Measurements from ENCODE around the gene FOXD3.
"Not testable (repeated sequence)": the region's sequence is repeated elsewhere in the genome, so short reads cannot be mapped to it uniquely, and the experiment has no call there.

FOXD3 gene

DNA sequence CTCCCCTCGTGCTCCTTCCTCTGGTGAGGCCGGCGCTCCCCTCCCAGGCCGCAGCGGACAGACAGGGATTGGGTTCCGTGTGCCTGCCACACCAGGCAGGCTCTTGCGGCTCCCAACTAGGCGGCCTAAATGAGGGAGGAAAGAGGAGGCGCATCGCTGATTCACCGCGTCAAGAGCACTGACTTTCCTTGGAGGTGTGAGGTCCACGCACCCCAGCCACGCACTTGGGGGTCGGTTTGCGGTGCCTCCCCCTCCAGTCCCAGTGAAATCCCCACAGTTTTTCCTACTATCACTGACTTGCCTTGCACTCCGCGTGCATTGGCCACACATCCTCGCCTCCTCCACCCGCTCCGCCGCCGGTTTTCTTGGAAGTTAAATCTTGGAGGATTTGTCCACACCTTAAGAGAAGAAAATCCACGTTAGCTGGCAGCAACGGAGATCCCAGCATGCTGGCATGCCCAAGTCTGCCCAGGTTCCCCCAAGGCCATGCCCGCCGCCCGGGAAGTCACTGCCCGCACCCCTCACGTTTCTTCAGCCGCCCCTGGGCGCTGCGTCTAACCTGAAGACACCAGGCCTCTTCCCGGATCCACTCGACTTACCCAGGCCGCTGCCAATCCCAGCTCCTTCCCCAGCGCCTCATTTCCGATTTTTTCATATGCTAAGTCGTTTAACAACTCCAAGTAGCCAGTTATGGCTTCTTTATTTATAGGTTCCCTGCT is 1.1 kb upstream of the FOXD3 start:
- no peak for DNase-seq (ENCODE audit: low spot score)

DNA sequence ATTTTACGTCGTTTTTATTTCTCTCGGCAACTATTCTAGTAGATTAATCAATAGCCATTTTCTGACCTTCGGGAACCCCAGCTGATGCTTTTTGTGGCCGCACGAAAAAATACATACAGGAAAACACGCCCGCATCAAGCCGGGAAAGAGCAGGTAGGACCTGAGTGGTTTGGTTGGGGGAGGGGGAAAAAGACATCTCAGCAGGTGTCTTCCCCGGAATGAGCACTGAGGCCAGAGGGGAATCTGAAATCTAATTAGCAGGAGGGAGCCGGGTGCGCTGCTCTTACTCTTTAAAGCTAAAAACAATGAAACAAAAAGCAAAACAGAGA is 618 bp upstream of the FOXD3 start:
- no peak for DNase-seq (ENCODE audit: low spot score)

DNA sequence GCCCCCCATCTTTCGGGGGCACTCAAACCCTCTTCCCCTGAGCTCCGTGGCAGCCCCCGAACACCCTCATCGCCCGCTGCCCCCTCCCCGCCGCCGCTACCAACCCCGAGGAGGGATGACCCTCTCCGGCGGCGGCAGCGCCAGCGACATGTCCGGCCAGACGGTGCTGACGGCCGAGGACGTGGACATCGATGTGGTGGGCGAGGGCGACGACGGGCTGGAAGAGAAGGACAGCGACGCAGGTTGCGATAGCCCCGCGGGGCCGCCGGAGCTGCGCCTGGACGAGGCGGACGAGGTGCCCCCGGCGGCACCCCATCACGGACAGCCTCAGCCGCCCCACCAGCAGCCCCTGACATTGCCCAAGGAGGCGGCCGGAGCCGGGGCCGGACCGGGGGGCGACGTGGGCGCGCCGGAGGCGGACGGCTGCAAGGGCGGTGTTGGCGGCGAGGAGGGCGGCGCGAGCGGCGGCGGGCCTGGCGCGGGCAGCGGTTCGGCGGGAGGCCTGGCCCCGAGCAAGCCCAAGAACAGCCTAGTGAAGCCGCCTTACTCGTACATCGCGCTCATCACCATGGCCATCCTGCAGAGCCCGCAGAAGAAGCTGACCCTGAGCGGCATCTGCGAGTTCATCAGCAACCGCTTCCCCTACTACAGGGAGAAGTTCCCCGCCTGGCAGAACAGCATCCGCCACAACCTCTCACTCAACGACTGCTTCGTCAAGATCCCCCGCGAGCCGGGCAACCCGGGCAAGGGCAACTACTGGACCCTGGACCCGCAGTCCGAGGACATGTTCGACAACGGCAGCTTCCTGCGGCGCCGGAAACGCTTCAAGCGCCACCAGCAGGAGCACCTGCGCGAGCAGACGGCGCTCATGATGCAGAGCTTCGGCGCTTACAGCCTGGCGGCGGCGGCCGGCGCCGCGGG is 837 bp downstream of the FOXD3 start:
- no peak for DNase-seq (ENCODE audit: low spot score)

GRCh38 chr1:63323865-63324778 is 1.8 kb downstream of the FOXD3 start:
- no peak for DNase-seq (ENCODE audit: low spot score)

GRCh38 chr1:63324779-63325119 is 2.4 kb downstream of the FOXD3 start:
- no peak for DNase-seq (ENCODE audit: low spot score)

DNA sequence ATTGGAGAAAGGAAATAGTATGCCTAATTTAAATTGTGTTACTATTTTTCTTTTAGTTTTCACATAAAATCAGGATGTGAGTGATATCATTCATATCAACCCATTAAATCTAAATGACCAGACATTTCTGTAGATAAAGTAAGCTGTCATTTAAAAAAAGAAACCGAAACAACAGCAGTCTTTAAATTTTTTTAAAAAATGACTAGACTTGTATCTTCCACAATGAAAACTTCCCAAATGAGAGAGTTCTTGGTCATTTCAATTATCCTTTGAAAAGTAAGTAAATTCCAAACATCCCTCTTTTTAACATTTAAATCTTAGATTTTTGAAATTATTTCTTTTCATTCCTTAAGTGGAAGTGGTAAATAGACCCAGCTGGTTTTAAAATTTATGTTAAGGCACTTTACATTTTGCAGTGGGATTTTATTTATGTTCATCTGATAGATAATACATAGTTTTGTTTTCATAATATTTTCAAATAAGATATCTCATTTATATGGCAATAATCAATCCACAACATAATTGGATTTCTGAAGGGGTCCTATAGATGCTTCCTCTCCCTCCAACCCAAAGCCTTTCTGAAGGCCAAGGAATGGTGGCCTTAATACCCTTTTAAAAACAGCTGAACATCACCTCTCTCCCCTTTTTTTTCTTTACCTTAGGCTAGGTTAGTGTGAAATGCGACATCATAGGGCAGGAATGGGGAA is 3.1 kb downstream of the FOXD3 start:
- no peak for DNase-seq (ENCODE audit: low spot score)

DNA sequence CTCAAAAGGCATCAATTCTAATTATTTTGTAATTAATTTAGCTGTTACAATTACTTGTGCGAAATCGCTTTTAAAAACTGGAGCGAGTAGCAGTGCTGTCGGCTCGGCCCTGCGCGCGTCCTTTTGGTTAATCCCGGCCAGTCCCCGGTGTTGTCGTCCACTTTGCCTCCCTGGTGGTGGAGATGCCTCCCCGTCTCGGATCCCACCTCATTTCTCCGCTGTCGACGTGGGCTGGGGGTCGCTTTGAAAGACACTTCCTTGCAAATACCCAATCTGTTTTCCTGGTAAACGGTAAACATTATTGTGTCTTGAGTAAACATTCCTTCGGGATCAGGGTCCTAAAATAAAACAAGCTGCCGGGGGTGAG is 3.7 kb downstream of the FOXD3 start:
- no peak for DNase-seq (ENCODE audit: low spot score)

- no peak for DNase-seq (ENCODE audit: low spot score)
These were observed 4.4 kb downstream of the FOXD3 start for GRCh38 chr1:63326473-63327380.

DNA sequence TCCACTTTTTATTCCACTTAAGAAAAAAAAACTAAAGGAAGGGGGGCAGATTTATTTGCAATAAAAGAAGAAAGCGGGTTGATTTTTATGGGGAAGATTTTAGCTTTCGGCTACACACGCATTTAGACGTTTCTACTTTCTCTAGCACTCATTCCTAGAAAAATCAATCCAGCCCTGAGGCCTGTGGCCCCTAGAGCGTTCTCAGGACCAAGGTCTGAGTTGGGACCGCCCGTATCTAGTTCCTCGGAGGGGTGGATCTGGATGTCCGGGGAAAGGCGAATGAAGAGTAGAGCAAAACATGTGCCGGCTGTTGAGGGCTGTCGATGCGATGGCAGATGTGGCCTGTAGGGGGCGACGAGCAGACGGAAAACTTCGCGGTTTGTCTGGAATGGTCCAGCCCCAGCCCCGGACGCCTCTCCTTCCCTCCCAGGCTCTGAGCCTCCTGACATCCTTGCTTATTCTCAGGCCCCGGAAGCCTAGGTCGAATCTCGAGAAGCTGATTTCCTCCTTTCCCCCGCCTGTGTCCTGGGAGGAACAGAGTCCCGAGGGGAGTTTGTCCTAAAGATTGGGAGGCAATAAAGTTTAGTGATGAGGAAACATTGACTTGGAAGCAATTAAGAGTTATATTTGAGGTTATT is 5.2 kb downstream of the FOXD3 start:
- DNase-seq (ENCODE audit: low spot score) = peak; percentile 75

GRCh38 chr1:63328122-63328521 is 5.8 kb downstream of the FOXD3 start:
- DNase-seq (ENCODE audit: low spot score) = no peak

- DNase-seq (ENCODE audit: low spot score) = no peak
These were observed 6.4 kb downstream of the FOXD3 start for GRCh38 chr1:63328781-63329180.

DNA sequence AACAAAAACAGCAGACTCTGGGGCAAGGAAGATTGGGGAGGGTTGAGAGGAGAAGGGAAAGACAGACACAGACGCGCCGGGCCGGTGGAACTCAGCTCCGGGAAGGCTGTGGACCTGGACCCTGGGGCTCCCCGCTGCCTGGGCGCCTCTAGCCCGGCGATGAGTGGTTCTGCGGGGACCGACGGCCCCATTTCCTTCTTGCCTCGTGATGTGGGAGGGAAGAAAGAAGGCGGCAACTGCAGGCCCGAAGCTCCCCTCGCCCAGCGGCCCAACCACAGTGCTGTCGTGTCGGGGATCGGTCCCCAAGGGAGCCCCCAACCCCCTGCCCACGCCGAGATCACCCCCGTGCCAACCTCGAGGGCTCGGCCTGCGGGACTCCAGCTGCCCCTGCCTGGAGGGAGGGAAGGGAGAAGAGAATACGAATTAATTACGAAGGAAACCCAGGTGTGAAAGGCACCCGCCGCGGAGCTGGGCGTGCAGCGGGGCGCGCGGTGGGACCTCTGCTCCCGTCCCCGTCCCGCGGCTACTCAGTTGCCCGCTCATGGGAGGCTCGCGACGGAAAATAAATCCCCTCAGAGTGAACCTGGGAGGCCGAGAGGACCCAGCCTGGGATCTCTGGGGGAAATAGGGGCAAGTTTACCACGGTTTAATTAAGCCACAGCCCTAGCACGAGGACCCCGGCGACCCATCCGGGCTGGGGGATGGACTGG is 7.4 kb downstream of the FOXD3 start:
- no peak for DNase-seq (ENCODE audit: low spot score)

DNA sequence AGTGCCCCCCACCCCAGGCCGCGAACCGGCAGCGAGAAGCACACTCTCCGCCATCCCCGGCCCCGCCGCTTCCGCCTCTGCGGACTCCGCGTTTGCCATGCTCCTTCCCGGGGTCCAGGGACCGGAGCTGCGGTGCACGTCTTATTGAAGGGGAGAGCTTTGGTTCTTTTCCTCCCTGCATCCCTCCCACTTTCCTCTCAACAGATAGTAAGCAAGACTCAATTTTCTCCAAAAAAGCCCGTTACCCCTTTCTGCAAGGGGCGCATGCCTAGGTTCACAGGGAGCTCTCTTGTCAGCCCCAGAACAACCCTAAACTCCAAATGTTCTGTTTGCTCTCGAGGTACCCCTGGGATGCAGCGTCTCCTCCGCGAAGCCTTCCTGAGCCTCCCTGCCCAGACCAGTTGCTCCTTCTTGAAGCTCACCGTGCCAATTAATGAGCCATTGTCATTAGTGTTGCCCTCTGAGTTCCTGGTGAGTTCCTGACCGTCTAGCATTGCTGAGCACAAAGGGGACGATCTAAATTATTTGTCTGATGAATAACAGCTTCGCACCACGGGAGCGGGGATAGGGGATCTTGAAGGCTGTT is 8.1 kb downstream of the FOXD3 start:
- no peak for DNase-seq (ENCODE audit: low spot score)

GRCh38 chr1:63342402-63342801 is 20.0 kb downstream of the FOXD3 start:
- DNase-seq (ENCODE audit: low spot score) = no peak

- DNase-seq (ENCODE audit: low spot score) = no peak
These were observed 21.6 kb downstream of the FOXD3 start for GRCh38 chr1:63343922-63344321.

DNA sequence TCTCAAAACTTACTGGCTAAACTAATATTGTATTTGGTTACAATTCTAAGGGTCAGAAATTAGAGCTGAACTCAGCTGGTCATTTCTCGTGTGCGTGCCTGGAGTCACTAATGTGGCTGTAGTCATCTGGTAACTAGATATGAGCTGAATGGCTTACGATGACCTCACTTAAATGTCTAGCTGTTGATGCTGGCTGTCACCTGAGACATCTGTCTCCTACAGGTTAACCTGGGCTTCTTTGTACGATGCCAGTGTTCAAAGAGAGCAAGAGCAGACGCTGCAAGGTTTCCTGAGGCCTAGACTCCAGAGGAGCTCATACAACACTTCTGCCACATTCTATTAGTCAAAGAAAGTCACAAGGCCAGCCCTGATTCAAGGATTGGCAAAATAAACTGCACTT is 28.0 kb downstream of the FOXD3 start:
- DNase-seq (ENCODE audit: low spot score) = no peak

GRCh38 chr1:63352736-63353135 is 30.4 kb downstream of the FOXD3 start:
- no peak for DNase-seq (ENCODE audit: low spot score)

- DNase-seq (ENCODE audit: low spot score) = not testable (repeated sequence)
These were observed 33.9 kb downstream of the FOXD3 start for GRCh38 chr1:63356234-63356633.

DNA sequence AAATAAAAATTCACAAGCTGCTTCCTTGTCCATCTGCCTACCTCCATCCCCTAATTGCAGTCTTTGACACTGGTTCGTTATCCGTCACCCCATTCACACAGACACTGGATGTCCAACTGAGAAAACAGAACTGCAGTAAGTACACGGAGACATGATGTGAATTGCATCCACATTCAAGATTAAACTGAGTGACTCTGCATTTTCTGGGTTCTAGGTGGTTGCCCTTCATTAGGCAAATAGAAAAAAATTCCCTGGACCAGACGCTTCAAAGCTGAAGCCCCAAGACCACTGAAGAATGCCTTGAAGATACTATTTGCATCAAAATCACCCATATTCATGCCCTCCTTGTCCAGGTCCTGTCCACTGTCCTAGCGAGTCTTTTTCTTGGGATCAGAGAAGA is 37.2 kb downstream of the FOXD3 start:
- DNase-seq (ENCODE audit: low spot score) = no peak
